Thyroid gland (tissue), 4 donors: ENCODE measurements around the gene INTS15.

ENCODE experiments used
- CTCF ChIP-seq, 6 experiments: fragments of 200-600 bp in 3 of 6; fragments of 450-650 bp in 3 of 6; sonication (generic) in 3 of 6; IDR thresholded peaks; one replicate each; pipeline ENCODE4 v1.5.1; 2016 to 2019; ENCODE audit warnings: antibody characterized with exemption in 6 of 6, mild to moderate bottlenecking in 2 of 6, inconsistent platforms in 1 of 6, moderate library complexity in 1 of 6
- POLR2A ChIP-seq, 2 donors: fragments of 450-650 bp; IDR thresholded peaks; one replicate each; pipeline ENCODE4 v1.6.1; 2017; ENCODE audit warnings: antibody characterized with exemption in 2 of 2, mild to moderate bottlenecking in 2 of 2, moderate library complexity in 1 of 2

DNA sequence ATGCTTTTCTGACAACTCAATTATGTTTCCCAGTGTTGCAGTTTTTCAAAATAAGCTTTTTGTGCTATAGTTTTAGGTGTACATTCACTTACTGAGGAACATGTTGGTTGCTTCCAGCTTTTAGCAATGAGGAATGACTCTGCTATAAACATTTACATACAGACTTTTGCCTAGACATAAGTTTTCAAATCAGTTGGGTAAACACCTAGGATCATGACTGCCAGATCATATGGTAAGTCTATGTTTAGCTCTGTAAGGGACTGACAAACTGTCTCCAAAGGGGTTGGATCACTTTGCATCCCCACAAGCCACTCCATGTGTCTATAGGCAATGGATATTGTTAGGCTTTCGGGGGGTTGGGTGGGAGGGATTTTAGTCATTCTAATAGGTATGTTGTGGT is 27.7 kb upstream of the INTS15 start:
- TF ChIP-seq CTCF (IDR thresholded peaks at IDR 0.05) (no peak), POLR2A (IDR thresholded peaks at IDR 0.05) (no peak)
